ENCODE measurements around the gene ZNF3.

The ZNF3 gene

DNA sequence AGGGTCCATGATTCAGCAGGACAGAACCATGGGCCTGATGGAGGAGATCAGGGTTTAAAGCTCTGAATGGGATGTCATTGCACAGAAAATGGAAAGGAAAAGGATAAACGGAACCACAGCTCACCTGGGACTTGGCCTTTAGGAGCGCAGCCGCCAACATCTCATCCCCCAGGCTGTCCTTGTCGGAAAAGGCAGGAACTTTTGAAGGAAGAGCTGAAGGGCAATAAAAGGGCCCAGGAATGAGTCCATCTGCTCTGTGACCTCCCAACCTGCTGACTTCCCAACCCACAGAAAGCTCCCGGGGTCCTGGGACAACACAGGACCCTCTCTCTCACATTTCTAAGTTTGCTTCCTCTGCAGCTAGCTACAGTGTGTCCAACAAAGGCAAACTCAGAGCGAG lies 6.1 kb downstream of the ZNF3 start:
- no peak for TF ChIP-seq POLR2AphosphoS5 (IDR thresholded peaks at IDR 0.05; ENCODE audit: low read depth, low read length)
- no peak for TF ChIP-seq FOXP2 (optimal IDR thresholded peaks at IDR 0.05; ENCODE audit: borderline replicate concordance, extremely low read depth, extremely low read length, insufficient read depth)
- TF ChIP-seq, protein P1, sequence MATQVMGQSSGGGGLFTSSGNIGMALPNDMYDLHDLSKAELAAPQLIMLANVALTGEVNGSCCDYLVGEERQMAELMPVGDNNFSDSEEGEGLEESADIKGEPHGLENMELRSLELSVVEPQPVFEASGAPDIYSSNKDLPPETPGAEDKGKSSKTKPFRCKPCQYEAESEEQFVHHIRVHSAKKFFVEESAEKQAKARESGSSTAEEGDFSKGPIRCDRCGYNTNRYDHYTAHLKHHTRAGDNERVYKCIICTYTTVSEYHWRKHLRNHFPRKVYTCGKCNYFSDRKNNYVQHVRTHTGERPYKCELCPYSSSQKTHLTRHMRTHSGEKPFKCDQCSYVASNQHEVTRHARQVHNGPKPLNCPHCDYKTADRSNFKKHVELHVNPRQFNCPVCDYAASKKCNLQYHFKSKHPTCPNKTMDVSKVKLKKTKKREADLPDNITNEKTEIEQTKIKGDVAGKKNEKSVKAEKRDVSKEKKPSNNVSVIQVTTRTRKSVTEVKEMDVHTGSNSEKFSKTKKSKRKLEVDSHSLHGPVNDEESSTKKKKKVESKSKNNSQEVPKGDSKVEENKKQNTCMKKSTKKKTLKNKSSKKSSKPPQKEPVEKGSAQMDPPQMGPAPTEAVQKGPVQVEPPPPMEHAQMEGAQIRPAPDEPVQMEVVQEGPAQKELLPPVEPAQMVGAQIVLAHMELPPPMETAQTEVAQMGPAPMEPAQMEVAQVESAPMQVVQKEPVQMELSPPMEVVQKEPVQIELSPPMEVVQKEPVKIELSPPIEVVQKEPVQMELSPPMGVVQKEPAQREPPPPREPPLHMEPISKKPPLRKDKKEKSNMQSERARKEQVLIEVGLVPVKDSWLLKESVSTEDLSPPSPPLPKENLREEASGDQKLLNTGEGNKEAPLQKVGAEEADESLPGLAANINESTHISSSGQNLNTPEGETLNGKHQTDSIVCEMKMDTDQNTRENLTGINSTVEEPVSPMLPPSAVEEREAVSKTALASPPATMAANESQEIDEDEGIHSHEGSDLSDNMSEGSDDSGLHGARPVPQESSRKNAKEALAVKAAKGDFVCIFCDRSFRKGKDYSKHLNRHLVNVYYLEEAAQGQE (IDR thresholded peaks at IDR 0.05; ENCODE audit: insufficient read depth in 1 of 2, low read depth in 2 of 2, low read length in 2 of 2): no peak

DNA sequence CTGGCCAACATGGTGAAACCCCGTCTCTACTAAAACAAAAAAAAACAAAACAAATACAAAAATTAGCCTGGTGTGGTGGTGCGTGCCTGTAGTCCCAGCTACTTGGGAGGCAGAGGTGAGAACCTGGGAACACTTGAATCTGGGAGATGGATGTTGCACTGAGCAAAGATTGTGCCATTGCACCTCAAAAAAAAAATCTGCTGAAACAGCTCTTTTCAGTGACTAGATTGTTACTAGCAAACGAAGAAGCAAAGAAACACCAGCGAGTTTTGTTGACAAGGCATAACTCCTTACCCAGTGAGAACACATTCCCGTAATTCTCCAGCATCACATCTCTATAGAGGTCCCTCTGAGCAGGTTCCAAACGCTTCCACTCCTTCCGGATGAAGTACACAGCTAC lies 6.7 kb downstream of the ZNF3 start:
- TF ChIP-seq, protein P1 (IDR thresholded peaks at IDR 0.05; ENCODE audit: insufficient read depth in 1 of 2, low read depth in 2 of 2, low read length in 2 of 2): no peak
- no peak for TF ChIP-seq POLR2AphosphoS5 (IDR thresholded peaks at IDR 0.05; ENCODE audit: low read depth, low read length)

DNA sequence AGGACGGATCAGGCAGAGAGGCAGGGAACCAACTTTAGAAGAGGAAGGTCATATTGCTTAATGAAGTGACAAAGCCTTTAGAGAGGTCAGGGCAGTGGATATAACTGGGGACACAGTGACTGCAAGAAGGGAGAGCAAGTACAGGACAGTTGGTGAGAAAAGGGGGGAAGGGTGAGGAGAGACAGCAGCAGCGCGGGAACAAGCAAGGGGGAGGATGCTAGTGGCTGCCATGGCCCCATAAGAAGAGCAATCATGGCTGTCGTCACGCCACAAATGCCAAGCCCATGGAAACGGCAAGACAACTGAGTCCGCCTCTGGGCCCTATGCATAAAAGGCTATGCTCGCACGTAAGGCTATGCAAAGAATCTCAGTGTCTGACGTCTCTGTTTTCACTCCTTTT lies 9.1 kb downstream of the ZNF3 start:
- TF ChIP-seq FOXP2 (optimal IDR thresholded peaks at IDR 0.05; ENCODE audit: borderline replicate concordance, extremely low read depth, extremely low read length, insufficient read depth) (no peak), POLR2AphosphoS5 (IDR thresholded peaks at IDR 0.05; ENCODE audit: low read depth, low read length) (no peak), SIN3A (IDR thresholded peaks at IDR 0.05; ENCODE audit: borderline replicate concordance, insufficient read depth, low read length) (no peak), TAF1 (IDR thresholded peaks at IDR 0.05; ENCODE audit: borderline replicate concordance, insufficient read depth, low read length) (no peak)
- TF ChIP-seq, protein P1 (IDR thresholded peaks at IDR 0.05; ENCODE audit: insufficient read depth in 1 of 2, low read depth in 2 of 2, low read length in 2 of 2): no peak

DNA sequence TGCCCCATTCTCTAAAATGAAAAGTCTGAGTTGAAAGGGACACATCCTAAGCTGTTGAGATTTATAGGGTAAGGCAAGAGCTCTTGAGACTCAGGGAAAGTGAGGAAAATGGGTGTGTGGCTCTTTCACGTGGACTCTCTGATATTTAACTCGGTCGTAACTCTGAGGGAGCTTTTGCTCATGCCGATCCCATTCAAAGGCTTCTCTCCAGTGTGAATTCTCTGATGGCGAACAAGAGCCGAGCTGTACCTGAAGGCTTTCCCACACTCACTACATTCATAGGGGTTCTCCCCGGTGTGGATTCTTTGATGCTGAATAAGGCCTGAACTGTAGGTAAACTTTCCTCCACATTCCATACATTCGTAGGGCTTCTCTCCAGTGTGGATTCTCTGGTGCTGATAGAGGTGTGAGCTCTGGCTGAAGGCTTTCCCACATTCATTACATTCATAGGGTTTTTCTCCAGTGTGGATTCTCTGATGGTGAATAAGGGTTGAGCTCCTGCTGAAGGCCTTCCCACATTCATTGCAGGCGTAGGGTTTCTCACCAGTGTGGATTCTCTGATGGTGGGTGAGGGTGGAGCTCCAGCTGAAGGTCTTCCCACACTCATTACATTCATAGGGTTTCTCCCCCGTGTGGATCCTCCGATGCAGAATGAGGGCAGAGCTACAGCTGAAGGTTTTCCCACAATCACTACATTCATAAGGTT lies 10.4 kb downstream of the ZNF3 start:
- TF ChIP-seq TAF1 (IDR thresholded peaks at IDR 0.05; ENCODE audit: borderline replicate concordance, insufficient read depth, low read length) (no peak), FOXP2 (optimal IDR thresholded peaks at IDR 0.05; ENCODE audit: borderline replicate concordance, extremely low read depth, extremely low read length, insufficient read depth) (no peak), POLR2AphosphoS5 (IDR thresholded peaks at IDR 0.05; ENCODE audit: low read depth, low read length) (no peak), SIN3A (IDR thresholded peaks at IDR 0.05; ENCODE audit: borderline replicate concordance, insufficient read depth, low read length) (no peak)
- TF ChIP-seq, protein P1 (IDR thresholded peaks at IDR 0.05; ENCODE audit: insufficient read depth in 1 of 2, low read depth in 2 of 2, low read length in 2 of 2): no peak

DNA sequence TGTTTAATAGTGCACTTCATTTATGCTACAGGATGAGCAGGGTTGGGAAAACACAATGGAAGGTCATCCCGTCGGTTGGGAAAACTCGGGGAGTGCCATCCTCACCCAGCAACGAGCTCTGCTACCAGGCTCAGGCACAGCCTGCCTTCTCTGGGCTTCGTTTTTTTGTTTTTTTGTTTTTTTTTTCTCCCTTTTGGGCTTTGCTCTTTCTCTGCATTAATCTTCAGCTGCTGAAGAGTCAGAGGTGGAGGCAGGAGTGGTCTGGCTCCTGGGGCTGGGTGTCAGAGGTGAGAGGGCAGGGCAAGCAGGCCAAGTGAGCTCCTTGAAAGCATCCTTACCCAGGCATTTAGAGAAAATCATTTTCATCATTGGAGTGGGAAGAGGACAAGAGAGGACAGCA lies 11.5 kb downstream of the ZNF3 start:
- TF ChIP-seq, protein P1 (IDR thresholded peaks at IDR 0.05; ENCODE audit: insufficient read depth in 1 of 2, low read depth in 2 of 2, low read length in 2 of 2): no peak
- TF ChIP-seq SIN3A (IDR thresholded peaks at IDR 0.05; ENCODE audit: borderline replicate concordance, insufficient read depth, low read length) (no peak), TAF1 (IDR thresholded peaks at IDR 0.05; ENCODE audit: borderline replicate concordance, insufficient read depth, low read length) (no peak), POLR2AphosphoS5 (IDR thresholded peaks at IDR 0.05; ENCODE audit: low read depth, low read length) (no peak), FOXP2 (optimal IDR thresholded peaks at IDR 0.05; ENCODE audit: borderline replicate concordance, extremely low read depth, extremely low read length, insufficient read depth) (no peak)
